PFSK-1 (cell line): ENCODE measurements around the gene TEPSIN.

Experiments used
- FOXP2 ChIP-seq: optimal IDR thresholded peaks from 2 replicates; pipeline ENCODE3; 2011; ENCODE audit warnings: borderline replicate concordance, control low read depth, inconsistent platforms; ENCODE audit not compliant: insufficient read depth; ENCODE audit errors: extremely low read length, extremely low read depth
- POLR2AphosphoS5 ChIP-seq: IDR thresholded peaks from 2 replicates; pipeline ENCODE4 v1.6.1; 2012; ENCODE audit warnings: low read depth, mild to moderate bottlenecking, control low read depth, low read length, moderate library complexity
- REST ChIP-seq, 2 experiments: IDR thresholded peaks; 2 replicates each; pipeline versions ENCODE4 v1.6.1 to v1.8.0; 2011 to 2012; ENCODE audit warnings: low read depth in 2 of 2, low read length in 2 of 2, control low read depth in 1 of 2, inconsistent platforms in 1 of 2, mild to moderate bottlenecking in 1 of 2, moderate library complexity in 1 of 2; ENCODE audit not compliant: insufficient read depth in 1 of 2
- SIN3A ChIP-seq: IDR thresholded peaks from 2 replicates; pipeline ENCODE4 v1.6.1; 2012; ENCODE audit warnings: mild to moderate bottlenecking, low read length, moderate library complexity, borderline replicate concordance; ENCODE audit not compliant: insufficient read depth
- TAF1 ChIP-seq: IDR thresholded peaks from 2 replicates; pipeline ENCODE4 v1.6.1; 2012; ENCODE audit warnings: low read length, control low read depth, borderline replicate concordance; ENCODE audit not compliant: insufficient read depth

Gene TEPSIN

GRCh38 chr17:81254955-81255717 is 16.3 kb upstream of the TEPSIN start:
- no peak for TF ChIP-seq TAF1
- TF ChIP-seq FOXP2 = peak; percentile 23

- TF ChIP-seq FOXP2 (no peak), REST (IDR thresholded peaks at IDR 0.05; ENCODE audit: insufficient read depth in 1 of 2, low read depth in 2 of 2, low read length in 2 of 2) (no peak), TAF1 (no peak), POLR2AphosphoS5 (no peak), SIN3A (no peak)
Measured at GRCh38 chr17:81253358-81254131, 14.7 kb upstream of the TEPSIN start.

GRCh38 chr17:81252987-81253329 is 14.1 kb upstream of the TEPSIN start:
- TF ChIP-seq FOXP2 (no peak), SIN3A (no peak), REST (IDR thresholded peaks at IDR 0.05; ENCODE audit: insufficient read depth in 1 of 2, low read depth in 2 of 2, low read length in 2 of 2) (no peak), POLR2AphosphoS5 (no peak), TAF1 (no peak)

GRCh38 chr17:81252326-81252986 is 13.6 kb upstream of the TEPSIN start:
- TF ChIP-seq TAF1 (no peak), SIN3A (no peak), FOXP2 (no peak), REST (IDR thresholded peaks at IDR 0.05; ENCODE audit: insufficient read depth in 1 of 2, low read depth in 2 of 2, low read length in 2 of 2) (no peak)

GRCh38 chr17:81251709-81252301 is 12.9 kb upstream of the TEPSIN start:
- TF ChIP-seq FOXP2 = no peak
- TF ChIP-seq REST (IDR thresholded peaks at IDR 0.05; ENCODE audit: insufficient read depth in 1 of 2, low read depth in 2 of 2, low read length in 2 of 2) = no peak
- no peak for TF ChIP-seq TAF1
- no peak for TF ChIP-seq POLR2AphosphoS5
- TF ChIP-seq SIN3A = no peak
